ENCODE measurements around the gene PGAP1.
A peak's percentile ranks its signal among the peaks of the same experiment; 100 is the strongest.

The PGAP1 gene

DNA sequence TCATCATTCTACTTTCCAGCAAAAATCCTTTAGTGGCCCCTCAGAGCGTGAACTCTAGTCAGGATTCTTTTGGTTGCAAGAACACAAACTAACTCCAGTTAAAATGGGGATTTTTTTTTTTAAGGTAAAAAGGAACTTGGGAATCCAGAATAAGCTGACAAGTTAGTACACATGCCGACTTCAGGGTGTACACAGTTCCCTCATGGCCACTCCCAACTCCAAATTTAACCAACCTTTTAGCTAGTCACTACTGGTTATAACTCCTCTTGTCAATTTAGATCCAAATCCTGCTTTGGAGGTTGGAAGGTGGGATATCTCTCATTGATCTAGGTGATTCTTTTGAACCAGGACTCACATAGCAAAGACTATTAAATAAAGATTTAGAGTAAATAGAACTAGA, 5.0 kb upstream of the PGAP1 start:
- TF ChIP-seq ZNF274 (IDR thresholded peaks at IDR 0.05; ENCODE audit: low read depth, low read length): no peak
- H3K4me3 ChIP-seq (ENCODE audit: low read length): no peak overlapping the region

DNA sequence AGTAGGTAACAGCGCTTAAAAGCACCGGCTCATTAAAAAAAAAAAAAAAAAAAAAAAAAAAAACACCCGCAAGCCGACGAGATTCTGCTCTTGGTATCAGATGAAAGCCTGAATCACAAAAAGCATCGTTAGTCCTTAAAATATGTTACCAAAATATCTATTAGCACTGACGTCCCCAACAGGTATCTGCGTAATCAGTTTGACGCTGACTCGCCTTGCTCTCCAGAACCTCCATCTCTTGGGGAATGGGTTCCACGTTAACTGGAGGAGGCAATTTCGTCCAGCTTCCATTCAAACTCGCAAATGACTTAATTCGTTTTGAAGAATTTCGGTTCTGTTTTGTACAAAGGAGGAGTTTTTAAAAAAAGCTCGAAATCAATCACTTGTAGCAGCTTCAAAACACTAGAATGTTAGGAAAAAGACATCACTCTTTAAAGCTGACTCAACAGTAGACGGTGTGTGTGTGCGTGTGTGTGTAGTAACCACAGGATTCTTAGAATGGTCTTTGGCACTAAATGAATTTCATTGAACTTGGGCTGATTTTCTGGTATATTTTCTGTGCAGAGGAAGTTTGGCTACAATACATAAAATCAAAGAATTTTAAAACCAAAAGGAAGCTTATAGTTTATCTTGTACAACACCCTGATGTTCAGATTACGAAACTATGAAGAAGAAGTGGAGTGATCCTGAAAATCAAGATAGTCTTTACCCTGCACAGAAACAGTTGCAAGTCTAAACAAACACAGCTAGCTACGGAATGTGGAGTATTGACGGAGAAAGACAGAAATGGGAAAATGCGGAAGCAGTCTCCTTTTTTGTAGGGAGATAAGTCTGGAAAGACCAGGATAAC, 1.1 kb upstream of the PGAP1 start:
- TF ChIP-seq ZNF274 (IDR thresholded peaks at IDR 0.05; ENCODE audit: low read depth, low read length): no peak
- H3K4me3 ChIP-seq (ENCODE audit: low read length): peak overlapping the region; percentile 74

GRCh38 chr2:196925768-196926561, 542 bp downstream of the PGAP1 start:
- no peak for TF ChIP-seq ZNF274 (IDR thresholded peaks at IDR 0.05; ENCODE audit: low read depth, low read length)
- peak overlapping the region; percentile 74 for H3K4me3 ChIP-seq (ENCODE audit: low read length)

GRCh38 chr2:196925051-196925767, 1.3 kb downstream of the PGAP1 start:
- no peak for TF ChIP-seq ZNF274 (IDR thresholded peaks at IDR 0.05; ENCODE audit: low read depth, low read length)
- peak overlapping the region; percentile 74 for H3K4me3 ChIP-seq (ENCODE audit: low read length)

DNA sequence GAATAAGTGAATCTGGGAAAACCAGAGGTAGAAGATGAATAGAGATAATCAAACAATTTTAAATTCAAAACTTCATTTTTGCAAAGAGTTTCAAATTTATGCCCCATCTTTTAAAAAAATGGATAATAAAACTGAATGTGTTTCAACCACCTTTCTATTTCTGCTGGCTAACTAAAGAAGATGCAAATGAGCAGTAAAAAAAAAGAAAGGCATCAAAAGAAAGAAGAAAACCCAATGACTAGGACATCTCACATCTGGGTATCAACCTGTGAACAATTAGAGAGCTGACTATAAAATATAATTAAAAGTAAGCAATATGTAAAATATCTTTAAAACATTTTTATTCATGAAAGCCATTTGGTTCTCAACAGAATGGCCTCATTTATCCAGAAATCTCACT, 2.5 kb downstream of the PGAP1 start:
- H3K4me3 ChIP-seq (ENCODE audit: low read length): no peak overlapping the region
- no peak for TF ChIP-seq ZNF274 (IDR thresholded peaks at IDR 0.05; ENCODE audit: low read depth, low read length)

GRCh38 chr2:196918927-196919326, 7.6 kb downstream of the PGAP1 start:
- no peak overlapping the region for H3K4me3 ChIP-seq (ENCODE audit: low read length)
- no peak for TF ChIP-seq ZNF274 (IDR thresholded peaks at IDR 0.05; ENCODE audit: low read depth, low read length)

- TF ChIP-seq ZNF274 (IDR thresholded peaks at IDR 0.05; ENCODE audit: low read depth, low read length): no peak
Observed at GRCh38 chr2:196917802-196918201, 8.7 kb downstream of the PGAP1 start.

GRCh38 chr2:196915507-196916189, 10.9 kb downstream of the PGAP1 start:
- TF ChIP-seq ZNF274 (IDR thresholded peaks at IDR 0.05; ENCODE audit: low read depth, low read length): no peak
- H3K4me3 ChIP-seq (ENCODE audit: low read length): no peak overlapping the region

More at GRCh38 chr2:196917802-196918201, 8.7 kb downstream of the PGAP1 start:
- H3K4me3 ChIP-seq (ENCODE audit: low read length): no peak overlapping the region

DNA sequence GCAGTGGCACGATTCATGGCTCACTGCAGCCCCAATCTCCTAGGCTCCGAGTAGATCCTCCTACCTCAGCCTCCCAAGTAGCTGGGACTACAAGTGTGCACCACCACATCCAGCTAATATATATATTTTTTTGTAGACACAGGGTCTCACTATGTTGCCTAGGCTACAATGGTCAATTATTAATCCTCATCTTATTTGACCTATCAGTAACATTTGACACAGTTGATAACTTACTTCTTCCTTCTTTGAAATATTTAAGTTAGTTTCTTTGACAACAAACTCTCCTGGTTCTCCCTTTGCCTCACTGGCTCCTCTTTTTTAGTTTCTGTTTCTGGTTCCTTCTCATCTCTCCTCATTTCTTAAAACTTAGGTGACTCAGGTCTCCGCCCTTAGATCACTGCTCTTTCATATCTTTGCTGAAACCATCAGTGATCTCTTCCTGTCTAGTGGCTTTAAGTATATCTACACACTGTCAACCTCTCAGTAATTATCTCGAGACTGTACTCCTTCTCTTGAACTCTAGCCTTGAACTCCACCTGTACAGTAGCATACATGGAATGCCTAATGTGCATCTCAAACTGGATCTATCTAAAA, 11.5 kb downstream of the PGAP1 start:
- TF ChIP-seq ZNF274 (IDR thresholded peaks at IDR 0.05; ENCODE audit: low read depth, low read length): no peak

DNA sequence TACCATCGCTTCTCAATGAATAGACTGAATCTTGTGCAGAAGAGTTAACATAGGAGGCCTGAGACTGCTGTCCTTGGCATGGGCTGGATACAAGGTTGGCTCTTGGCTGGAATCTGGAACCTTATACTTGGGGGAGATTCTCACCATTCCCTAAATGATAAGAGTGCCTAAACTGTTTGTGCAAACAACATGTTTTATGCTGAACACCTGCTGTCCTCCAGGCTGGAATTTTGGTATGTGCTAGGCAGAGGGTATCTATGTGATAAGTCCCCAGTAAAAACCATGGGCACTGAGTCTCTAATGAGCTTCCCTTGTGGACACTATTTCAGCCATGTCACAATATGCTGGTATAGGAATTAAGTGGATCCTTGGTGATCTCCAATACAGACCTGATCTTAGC, 12.8 kb downstream of the PGAP1 start:
- no peak overlapping the region for H3K4me3 ChIP-seq (ENCODE audit: low read length)
- no peak for TF ChIP-seq ZNF274 (IDR thresholded peaks at IDR 0.05; ENCODE audit: low read depth, low read length)

More for the DNA sequence above, 11.5 kb downstream of the PGAP1 start:
- H3K4me3 ChIP-seq (ENCODE audit: low read length): no peak overlapping the region

- peak overlapping the region; percentile 42 for H3K4me3 ChIP-seq (ENCODE audit: low read length)
Observed at GRCh38 chr2:196905365-196905764, 21.1 kb downstream of the PGAP1 start.

GRCh38 chr2:196902828-196903227, 23.7 kb downstream of the PGAP1 start:
- no peak for TF ChIP-seq ZNF274 (IDR thresholded peaks at IDR 0.05; ENCODE audit: low read depth, low read length)
- H3K4me3 ChIP-seq (ENCODE audit: low read length): no peak overlapping the region

DNA sequence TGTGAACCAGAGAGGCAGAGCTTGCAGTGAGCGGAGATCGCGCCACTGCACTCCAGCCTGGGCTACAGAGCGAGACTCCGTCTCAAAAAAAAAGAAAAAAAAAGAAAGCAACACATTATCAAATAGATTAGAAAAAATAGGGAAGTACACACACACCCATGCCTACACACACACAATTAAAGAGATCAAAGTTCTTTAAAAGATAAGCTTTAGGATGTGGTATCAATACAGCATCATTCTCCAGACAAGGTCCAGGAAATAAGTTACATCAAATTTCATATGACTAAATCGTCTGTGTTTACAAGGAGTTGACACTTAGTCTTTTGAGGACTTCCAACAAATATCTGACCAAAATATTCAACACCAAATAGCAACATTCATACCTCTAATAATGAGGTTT, 25.7 kb downstream of the PGAP1 start:
- no peak for TF ChIP-seq ZNF274 (IDR thresholded peaks at IDR 0.05; ENCODE audit: low read depth, low read length)
- no peak overlapping the region for H3K4me3 ChIP-seq (ENCODE audit: low read length)

Measured in GM08714 (cell line).